A549 (cell line): Measurements from ENCODE around the gene SLC25A10.

ENCODE experiments used
- CHD2 ChIP-seq: fragments of 150-350 bp; IDR thresholded peaks from 2 replicates; pipeline ENCODE4 v1.6.1; 2014; ENCODE audit warnings: low read length; ENCODE audit not compliant: partially characterized antibody
- REST ChIP-seq: fragments of 200-600 bp; sonication (generic); IDR thresholded peaks from 2 replicates; pipeline ENCODE4 v1.6.1; 2016; ENCODE audit warnings: antibody characterized with exemption, mild to moderate bottlenecking, moderate library complexity
- TF ChIP-seq, protein P1 (sequence below): IDR thresholded peaks from 2 replicates; pipeline ENCODE4 v1.6.1; 2012

DNA sequence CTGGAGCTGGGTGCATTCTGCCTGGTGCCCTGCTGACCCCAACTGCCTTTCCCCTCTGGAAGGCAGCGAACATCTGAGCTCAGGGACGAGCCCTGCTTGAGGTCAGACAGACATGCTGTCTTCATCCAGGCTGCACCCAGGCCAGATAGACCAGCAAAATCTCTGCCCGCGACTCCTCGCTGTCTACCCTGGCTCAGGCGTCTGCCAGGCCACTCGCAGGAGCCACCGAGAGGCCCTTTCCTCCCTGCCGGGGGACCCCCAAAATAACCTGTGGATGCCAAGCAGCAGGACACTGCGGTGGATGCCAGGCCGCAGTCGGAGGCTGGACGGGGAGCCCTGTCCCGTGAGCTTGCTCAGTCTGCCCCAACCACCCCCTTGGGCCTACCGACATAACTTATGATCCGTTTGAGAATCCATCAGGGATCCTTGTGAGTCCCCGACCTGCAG is 3.3 kb upstream of the SLC25A10 start:
- TF ChIP-seq REST (no peak), CHD2 (no peak)
- TF ChIP-seq, protein P1, sequence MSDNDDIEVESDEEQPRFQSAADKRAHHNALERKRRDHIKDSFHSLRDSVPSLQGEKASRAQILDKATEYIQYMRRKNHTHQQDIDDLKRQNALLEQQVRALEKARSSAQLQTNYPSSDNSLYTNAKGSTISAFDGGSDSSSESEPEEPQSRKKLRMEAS: no peak
